Fibroblast of lung (primary cell): ENCODE data around the gene MAGEB3.

Source experiments
- EZH2 ChIP-seq: IDR thresholded peaks from 2 replicates; pipeline ENCODE4 v1.5.1; 2012; ENCODE audit warnings: low read length, control low read depth, mild to moderate bottlenecking; ENCODE audit errors: missing control alignments
- TF ChIP-seq, protein P1 (sequence below), 2 donors: IDR thresholded peaks in 1 of 2; conservative IDR thresholded peaks in 1 of 2; 1 replicate in 1 of 2; 2 replicates in 1 of 2; pipeline ENCODE4 v1.5.1; 2011 to 2012; ENCODE audit warnings: low read length in 2 of 2, control low read depth in 1 of 2, inconsistent platforms in 1 of 2, low read depth in 1 of 2, mild to moderate bottlenecking in 1 of 2

- TF ChIP-seq, protein P1, sequence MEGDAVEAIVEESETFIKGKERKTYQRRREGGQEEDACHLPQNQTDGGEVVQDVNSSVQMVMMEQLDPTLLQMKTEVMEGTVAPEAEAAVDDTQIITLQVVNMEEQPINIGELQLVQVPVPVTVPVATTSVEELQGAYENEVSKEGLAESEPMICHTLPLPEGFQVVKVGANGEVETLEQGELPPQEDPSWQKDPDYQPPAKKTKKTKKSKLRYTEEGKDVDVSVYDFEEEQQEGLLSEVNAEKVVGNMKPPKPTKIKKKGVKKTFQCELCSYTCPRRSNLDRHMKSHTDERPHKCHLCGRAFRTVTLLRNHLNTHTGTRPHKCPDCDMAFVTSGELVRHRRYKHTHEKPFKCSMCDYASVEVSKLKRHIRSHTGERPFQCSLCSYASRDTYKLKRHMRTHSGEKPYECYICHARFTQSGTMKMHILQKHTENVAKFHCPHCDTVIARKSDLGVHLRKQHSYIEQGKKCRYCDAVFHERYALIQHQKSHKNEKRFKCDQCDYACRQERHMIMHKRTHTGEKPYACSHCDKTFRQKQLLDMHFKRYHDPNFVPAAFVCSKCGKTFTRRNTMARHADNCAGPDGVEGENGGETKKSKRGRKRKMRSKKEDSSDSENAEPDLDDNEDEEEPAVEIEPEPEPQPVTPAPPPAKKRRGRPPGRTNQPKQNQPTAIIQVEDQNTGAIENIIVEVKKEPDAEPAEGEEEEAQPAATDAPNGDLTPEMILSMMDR (conservative IDR thresholded peaks at IDR 0.05 in 1 of 2, IDR thresholded peaks at IDR 0.05 in 1 of 2; ENCODE audit: low read depth in 1 of 2, low read length in 2 of 2) = no peak
- TF ChIP-seq EZH2 = no peak
These were observed 40.2 kb downstream of the MAGEB3 start for GRCh38 chrX:30270639-30271038.
